IMR-90 (cell line): ENCODE results near the gene COX14.

Source experiments
- BHLHE40 ChIP-seq: fragments of 150-350 bp; IDR thresholded peaks from 2 replicates; pipeline ENCODE4 v1.6.1; 2016; ENCODE audit warnings: mild to moderate bottlenecking, low read depth, low read length
- CEBPB ChIP-seq: IDR thresholded peaks from 2 replicates; pipeline ENCODE4 v1.6.1; 2012; ENCODE audit warnings: low read depth, low read length, improper control_type of control experiment
- ELK1 ChIP-seq: fragments of 150-350 bp; IDR thresholded peaks from 2 replicates; pipeline ENCODE4 v1.6.1; 2016; ENCODE audit warnings: low read depth, mild to moderate bottlenecking, low read length, moderate library complexity, borderline replicate concordance
- MAZ ChIP-seq: IDR thresholded peaks from 2 replicates; pipeline ENCODE4 v1.6.1; 2012; ENCODE audit warnings: low read depth, mild to moderate bottlenecking, low read length, improper control_type of control experiment, moderate library complexity, borderline replicate concordance
- POLR2A ChIP-seq: IDR thresholded peaks from 2 replicates; pipeline ENCODE4 v1.6.1; 2012; ENCODE audit warnings: mild to moderate bottlenecking, low read depth, low read length
- RCOR1 ChIP-seq: IDR thresholded peaks from 2 replicates; pipeline ENCODE4 v1.6.1; 2012; ENCODE audit warnings: mild to moderate bottlenecking, low read length, improper control_type of control experiment; ENCODE audit not compliant: insufficient replicate concordance
- TF ChIP-seq, protein P1 (sequence below): conservative IDR thresholded peaks from 2 replicates; pipeline ENCODE4 v1.5.1; 2012; ENCODE audit warnings: mild to moderate bottlenecking, low read depth, low read length, improper control_type of control experiment

- TF ChIP-seq, protein P1, sequence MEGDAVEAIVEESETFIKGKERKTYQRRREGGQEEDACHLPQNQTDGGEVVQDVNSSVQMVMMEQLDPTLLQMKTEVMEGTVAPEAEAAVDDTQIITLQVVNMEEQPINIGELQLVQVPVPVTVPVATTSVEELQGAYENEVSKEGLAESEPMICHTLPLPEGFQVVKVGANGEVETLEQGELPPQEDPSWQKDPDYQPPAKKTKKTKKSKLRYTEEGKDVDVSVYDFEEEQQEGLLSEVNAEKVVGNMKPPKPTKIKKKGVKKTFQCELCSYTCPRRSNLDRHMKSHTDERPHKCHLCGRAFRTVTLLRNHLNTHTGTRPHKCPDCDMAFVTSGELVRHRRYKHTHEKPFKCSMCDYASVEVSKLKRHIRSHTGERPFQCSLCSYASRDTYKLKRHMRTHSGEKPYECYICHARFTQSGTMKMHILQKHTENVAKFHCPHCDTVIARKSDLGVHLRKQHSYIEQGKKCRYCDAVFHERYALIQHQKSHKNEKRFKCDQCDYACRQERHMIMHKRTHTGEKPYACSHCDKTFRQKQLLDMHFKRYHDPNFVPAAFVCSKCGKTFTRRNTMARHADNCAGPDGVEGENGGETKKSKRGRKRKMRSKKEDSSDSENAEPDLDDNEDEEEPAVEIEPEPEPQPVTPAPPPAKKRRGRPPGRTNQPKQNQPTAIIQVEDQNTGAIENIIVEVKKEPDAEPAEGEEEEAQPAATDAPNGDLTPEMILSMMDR: no peak
- no peak for TF ChIP-seq MAZ
- no peak for TF ChIP-seq RCOR1
- no peak for TF ChIP-seq POLR2A
- no peak for TF ChIP-seq CEBPB
- TF ChIP-seq ELK1: no peak
- TF ChIP-seq BHLHE40: no peak
Measured at GRCh38 chr12:50089730-50090129, 22.3 kb upstream of the COX14 start.
